SW 1271 (cell line): ENCODE results near the gene MTCH1.
"Not testable (repeated sequence)": the region's sequence is repeated elsewhere in the genome, so short reads cannot be mapped to it uniquely, and the experiment has no call there.

ENCODE experiments used
- DNase-seq, 2 experiments: peaks; one replicate each; lab custom pipeline; 2025; lab: John Stamatoyannopoulos, UW

The MTCH1 gene

DNA sequence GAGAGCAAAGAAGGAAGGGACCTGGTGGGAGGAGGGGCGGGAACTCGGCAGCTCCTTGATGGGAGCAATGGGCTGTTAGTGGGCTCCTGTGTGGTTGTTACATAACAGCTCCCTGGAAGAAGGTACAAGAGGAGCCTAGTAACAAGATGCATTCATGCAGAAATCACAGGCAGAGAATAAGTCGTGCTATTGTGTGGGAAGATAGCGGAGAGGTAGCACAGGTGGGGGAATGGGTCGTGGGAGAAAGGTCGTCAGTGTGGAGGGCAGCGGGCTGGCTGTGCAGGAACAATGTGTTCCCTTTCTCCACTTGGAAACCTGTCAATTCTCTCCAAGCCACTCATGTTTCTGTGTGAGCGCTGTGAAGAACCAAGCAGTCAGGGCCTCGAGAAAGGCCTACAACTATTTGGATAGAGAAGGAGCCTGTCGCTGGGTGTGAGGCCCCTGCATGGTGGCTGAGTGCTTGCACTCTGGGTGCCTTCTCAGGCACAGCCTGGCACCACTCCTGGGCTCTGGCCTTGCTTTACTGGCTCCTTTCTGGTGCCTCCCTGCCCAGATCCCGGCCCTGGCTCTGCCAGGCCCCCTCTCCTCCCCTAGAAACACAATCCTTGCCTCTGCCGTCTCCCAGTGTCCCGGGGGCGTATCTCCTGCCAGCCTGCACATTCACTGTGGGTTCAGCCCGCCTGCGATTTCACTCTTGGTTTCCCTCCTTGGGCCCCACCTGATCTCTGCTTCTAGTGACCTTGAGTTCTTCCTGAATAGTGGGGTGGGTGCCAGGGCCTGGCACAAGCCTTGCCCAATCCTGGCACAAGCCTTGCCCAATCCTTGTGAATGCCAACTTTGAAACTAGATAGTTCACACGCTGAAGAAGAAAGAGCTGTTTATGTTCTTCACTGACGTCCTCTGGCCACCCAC is 12.1 kb upstream of the MTCH1 start:
- no peak for DNase-seq

- DNase-seq, result not testable (repeated sequence)
These were observed 4.4 kb upstream of the MTCH1 start for GRCh38 chr6:36990401-36990800.

DNA sequence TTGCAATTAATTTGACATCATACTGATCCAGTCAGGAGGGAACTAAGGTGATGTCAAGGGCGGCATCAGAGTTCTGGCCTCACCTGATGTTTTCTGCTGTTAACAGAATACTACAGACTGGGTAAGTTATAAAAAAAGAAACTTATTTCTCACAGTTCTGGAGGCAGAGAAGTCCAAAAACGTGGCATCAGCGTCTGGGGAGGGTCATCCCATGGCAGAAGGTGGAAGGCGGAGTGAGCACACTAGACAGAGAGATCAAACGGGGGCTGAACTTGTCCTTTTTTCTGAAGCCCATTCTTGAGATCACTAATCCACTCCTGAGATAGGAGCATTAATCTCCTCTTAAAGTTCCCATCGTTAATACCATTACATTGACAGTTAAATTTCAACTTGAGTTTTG is 3.3 kb upstream of the MTCH1 start:
- DNase-seq, result no peak

GRCh38 chr6:36986704-36987047 is 680 bp upstream of the MTCH1 start:
- DNase-seq, result no peak

DNA sequence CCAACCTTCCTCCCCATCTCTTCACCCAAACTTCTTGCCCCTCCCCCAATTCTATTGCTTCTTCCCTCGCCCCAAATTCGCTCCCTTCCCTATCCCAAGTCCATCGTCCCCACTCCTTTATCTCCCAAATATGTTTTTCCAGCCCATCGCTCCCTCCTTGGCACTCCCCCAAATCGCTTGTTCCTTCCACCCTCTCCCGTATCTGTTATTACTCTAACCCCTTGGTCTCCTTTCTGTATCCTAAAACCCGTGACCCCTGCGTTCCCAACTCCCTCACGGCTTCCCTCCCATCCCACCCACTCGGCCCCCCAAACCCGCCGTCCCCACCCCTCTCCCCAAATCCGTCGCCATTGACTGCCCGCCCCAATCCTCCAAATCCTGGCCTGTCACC is 584 bp downstream of the MTCH1 start:
- no peak for DNase-seq

GRCh38 chr6:36984581-36985416 is 1.2 kb downstream of the MTCH1 start:
- peak in 1 of 2 experiments; percentile 56 for DNase-seq

DNA sequence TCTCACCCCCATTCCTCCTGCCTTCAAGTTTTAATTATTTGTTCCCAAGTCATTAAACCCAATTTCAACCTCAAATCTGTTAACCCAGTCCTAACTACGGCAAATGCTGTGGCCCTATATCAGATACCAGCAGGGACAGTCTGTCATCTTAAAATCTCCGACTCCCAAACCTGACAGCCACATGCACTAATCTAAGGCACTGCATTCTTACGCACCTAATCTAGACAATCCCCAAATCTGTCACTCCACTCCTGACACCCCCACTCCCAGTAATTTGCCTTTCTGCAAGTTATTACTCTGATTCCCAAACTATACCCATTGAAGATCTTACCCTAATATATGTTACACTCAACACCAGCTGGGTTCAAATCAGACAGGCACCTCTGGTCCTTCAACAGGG is 2.5 kb downstream of the MTCH1 start:
- no peak for DNase-seq

DNA sequence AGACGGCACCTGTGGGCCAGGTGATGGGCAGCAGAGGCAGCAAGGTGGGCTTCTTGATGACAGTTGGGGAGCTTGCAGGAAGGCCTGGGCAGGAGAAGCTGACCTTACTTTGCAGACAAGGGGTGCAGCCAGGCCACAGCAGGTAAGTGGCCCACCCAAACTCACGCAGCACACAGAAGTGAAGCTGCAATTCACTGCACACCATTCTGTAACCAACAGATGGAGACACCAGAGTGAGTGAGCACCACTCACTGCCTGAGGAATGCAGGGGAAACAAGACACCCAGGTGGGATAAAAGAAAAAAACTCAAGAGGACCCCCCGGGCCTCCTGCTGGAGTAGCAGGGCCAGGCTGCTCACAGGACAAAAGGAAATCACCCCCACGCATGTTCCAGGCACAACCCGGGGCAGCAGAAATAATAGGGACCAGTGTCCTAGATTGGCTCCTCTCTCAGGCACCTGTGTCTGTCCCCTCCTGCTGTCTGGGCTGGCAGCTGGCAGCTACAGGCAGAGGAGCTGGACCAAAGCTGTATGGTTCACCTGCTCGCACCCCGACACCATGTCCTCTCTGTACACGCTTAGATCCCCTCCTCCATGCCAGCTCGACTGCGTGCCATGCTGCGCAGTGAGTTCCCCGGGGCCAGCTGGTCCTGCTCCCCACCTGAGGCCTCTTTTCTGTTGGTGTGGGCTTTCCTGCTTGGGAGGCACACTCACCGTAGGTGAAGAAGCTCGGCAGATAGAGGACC is 4.9 kb downstream of the MTCH1 start:
- no peak for DNase-seq

GRCh38 chr6:36980129-36980528 is 5.9 kb downstream of the MTCH1 start:
- DNase-seq, result no peak

- no peak for DNase-seq
These were observed 6.7 kb downstream of the MTCH1 start for GRCh38 chr6:36979347-36979742.

DNA sequence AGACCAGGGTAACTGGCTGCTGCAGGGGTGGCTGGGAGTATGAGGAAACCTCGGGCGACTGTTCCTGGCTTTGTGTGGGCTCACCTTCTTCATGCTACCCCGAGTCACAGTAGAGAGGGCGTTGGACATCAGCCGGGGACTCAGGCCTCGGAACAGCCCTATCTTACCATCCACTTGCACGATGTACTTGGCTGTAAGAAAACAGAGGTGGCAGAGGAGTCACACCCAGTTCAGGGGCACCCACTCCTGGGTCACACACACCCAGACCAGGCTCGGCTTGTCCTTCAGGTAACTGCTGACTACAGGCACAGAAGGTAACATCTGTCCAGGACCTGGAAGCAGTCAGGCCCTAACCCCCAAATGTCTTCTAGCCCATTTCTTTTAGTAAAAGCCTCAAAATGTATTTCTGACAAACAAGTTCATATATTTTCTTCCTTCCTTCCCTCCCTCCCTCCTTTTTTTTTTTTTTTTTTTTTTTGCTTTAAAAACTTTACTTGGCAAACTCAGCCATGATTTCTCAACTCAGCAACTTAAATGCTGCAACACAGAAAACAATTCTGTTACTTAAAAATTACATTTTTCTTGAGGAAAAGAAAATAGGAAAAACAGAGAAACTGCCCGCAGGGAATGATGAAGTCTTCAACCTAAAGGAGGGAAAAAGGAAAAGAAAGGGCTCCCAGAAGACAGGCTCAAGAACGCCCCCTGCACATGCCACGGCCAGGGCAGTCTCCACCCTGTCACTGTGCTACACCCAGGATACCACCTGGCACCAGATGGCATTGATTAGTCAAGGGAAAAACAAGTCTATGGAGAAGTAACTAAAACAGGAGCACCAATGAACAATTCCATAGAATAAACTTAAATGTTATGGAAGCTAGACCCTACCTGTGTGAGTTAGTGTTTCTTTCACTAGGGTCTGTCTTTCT is 7.3 kb downstream of the MTCH1 start:
- DNase-seq, result no peak

DNA sequence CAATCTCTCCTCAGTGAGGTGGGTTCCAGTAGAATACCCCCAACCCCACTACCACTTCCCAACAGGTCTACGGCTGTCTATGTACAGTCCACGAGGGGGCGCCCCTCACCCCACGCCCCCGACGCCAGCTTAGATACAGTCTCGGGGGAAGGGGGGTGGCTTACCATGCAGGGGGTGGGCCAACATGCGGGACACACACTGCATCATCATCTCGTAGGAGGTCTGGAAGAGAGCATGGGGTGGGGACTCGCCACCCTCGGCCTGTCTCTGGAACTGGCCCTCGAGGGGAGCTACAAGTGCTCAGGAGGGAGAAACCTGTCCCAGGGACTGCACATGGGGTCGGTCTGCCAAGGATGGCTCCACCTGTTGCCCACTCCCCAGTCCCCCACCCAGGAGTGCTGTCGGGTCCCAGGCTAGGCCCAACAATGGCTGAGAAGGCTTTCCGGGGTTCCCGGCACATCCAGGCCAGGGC is 8.5 kb downstream of the MTCH1 start:
- DNase-seq, result no peak

DNA sequence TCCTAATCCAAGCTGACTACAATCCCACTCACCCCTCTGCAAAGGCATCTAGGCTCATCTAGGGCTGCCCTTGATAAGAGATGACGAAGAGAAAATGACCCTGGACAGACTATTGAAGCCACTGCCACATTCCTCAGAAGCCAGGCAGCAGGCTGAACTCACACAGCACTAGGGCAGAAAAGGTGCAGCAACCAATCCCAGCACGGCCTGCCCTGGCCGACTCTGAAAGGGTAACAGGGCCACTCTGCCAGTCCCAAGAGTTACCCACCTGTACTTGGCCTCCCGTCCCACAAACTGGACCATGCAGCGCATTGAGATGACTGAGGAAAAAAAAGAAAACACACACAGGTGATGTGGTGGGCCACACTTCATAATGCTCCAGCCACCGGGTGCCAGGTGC is 9.1 kb downstream of the MTCH1 start:
- DNase-seq, result no peak

- DNase-seq, result no peak
These were observed 9.5 kb downstream of the MTCH1 start for GRCh38 chr6:36976509-36976908.

DNA sequence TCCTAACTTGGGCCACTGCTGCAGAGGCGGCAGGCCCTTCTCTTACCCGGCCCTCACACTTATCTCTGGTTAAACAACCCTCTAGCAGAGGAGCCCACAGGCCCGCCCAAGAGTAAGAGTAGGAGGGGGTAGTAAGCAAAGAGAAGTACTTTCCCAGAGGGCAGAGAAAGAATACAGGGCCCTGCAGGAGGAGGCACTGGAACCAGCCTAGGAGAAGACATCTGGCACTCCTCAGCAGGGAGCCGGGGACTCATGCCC is 10.1 kb downstream of the MTCH1 start:
- DNase-seq, result no peak

- DNase-seq, result no peak
These were observed 10.6 kb downstream of the MTCH1 start for GRCh38 chr6:36975231-36976006.

DNA sequence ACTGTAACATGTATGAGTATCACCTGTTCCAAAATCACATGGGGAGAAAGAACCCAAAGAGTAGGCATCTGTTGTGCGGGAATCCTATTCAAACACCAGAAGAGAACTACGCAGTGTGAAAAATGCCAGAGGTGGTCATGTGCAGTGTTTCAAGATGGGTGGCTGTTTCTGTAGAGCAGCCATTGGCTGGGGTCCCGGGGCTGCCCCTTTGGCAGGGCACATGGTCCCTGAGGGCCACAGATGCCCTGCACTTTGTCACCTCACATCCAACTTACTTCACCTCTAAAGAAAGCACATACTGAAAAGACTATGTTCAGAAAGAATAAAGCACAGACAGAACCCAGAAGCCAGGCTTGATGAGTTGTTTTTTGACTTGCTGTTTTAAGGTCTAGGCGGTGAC is 12.3 kb downstream of the MTCH1 start:
- DNase-seq, result no peak

DNA sequence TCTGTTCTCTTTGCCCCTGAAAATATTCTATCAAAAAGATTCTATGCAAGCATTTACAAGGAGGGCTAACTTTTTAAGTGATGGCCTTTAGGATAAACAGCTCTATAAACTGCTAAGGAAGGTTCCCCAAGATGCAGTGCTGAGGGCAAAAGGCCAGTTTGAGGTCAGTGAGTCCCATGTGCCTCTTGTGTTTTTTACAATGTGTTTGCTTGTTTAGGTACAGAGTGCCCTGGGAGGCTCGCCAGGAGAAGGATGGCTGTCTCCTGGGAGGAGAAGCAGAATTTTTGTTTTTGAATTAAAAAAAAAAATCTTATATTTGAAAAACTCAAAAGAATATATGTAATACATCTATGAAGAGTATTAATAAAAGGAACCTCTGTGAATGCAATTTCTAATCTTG is 12.8 kb downstream of the MTCH1 start:
- DNase-seq, result no peak

GRCh38 chr6:36971921-36972673 is 13.9 kb downstream of the MTCH1 start:
- DNase-seq, result no peak
